Astrocyte (in vitro differentiated cells and primary cell): Measurements from ENCODE around the gene UHRF2. TPM values are rescaled to one million over a fixed set of nuclear protein-coding genes. Genes with fewer than 3 reads are reported as not detected.
"Not testable (repeated sequence)": the region's sequence is repeated elsewhere in the genome, so short reads cannot be mapped to it uniquely, and the experiment has no call there.

Source experiments
- DNase-seq: peaks from one replicate; pipeline ENCODE4 v3.0.0-alpha.2; 2010; ENCODE audit warnings: low read depth
- FAIRE-seq: peaks from 2 replicates; lab custom pipeline; 2011; peaks lifted over from hg19 to GRCh38; lab: Jason Lieb, UNC
- H2AFZ ChIP-seq: 2 replicates; pipeline ENCODE4 v1.6.0; 2012; ENCODE audit warnings: low read depth, low read length, inconsistent platforms
- H3K27ac ChIP-seq: 2 replicates; pipeline ENCODE4 v1.5.1; 2011; ENCODE audit warnings: low read depth, low read length, inconsistent platforms
- H3K27me3 ChIP-seq: 2 replicates; pipeline ENCODE4 v1.6.0; 2011; ENCODE audit warnings: low read length, inconsistent platforms; ENCODE audit not compliant: insufficient read depth
- H3K36me3 ChIP-seq: 2 replicates; pipeline ENCODE4 v1.5.1; 2011; ENCODE audit warnings: low read length, inconsistent platforms; ENCODE audit not compliant: insufficient read depth
- H3K4me1 ChIP-seq: 2 replicates; pipeline ENCODE4 v1.5.1; 2011; ENCODE audit warnings: low read length, inconsistent platforms; ENCODE audit not compliant: insufficient read depth
- H3K4me2 ChIP-seq: 2 replicates; pipeline ENCODE4 v1.6.0; 2012; ENCODE audit warnings: low read length, inconsistent platforms
- H3K4me3 ChIP-seq: 2 replicates; pipeline ENCODE4 v1.5.1; 2011; ENCODE audit warnings: low read depth, mild to moderate bottlenecking, low read length, inconsistent platforms; ENCODE audit not compliant: insufficient read depth
- H3K79me2 ChIP-seq: 2 replicates; pipeline ENCODE4 v1.6.0; 2012; ENCODE audit warnings: mild to moderate bottlenecking, low read length, inconsistent platforms; ENCODE audit not compliant: insufficient read depth
- H3K9ac ChIP-seq: 2 replicates; pipeline ENCODE4 v1.6.0; 2012; ENCODE audit warnings: mild to moderate bottlenecking, low read length, inconsistent platforms
- H3K9me3 ChIP-seq: 2 replicates; pipeline ENCODE4 v1.5.1; 2012; ENCODE audit warnings: low read depth, mild to moderate bottlenecking, low read length, inconsistent platforms; ENCODE audit not compliant: insufficient read depth
- H4K20me1 ChIP-seq: 2 replicates; pipeline ENCODE4 v1.6.0; 2012; ENCODE audit warnings: low read length, inconsistent platforms; ENCODE audit not compliant: insufficient read depth
- H3K27ac Mint-ChIP-seq: one replicate; pipeline ENCODE4 v1.8.0; 2021; ENCODE audit warnings: mild to moderate bottlenecking, mixed read lengths; ENCODE audit not compliant: unreplicated experiment
- H3K27me3 Mint-ChIP-seq: one replicate; pipeline ENCODE4 v1.8.0; 2021; ENCODE audit warnings: low read depth, mixed read lengths; ENCODE audit not compliant: unreplicated experiment
- H3K36me3 Mint-ChIP-seq: one replicate; pipeline ENCODE4 v1.8.0; 2021; ENCODE audit warnings: low read depth, mixed read lengths; ENCODE audit not compliant: unreplicated experiment
- H3K4me1 Mint-ChIP-seq: one replicate; pipeline ENCODE4 v1.8.0; 2021; ENCODE audit warnings: low read depth, mixed read lengths; ENCODE audit not compliant: unreplicated experiment
- H3K4me3 Mint-ChIP-seq: one replicate; pipeline ENCODE4 v1.8.0; 2021; ENCODE audit warnings: mild to moderate bottlenecking, moderate library complexity, mixed read lengths; ENCODE audit not compliant: unreplicated experiment
- H3K9me3 Mint-ChIP-seq: one replicate; pipeline ENCODE4 v1.8.0; 2021; ENCODE audit warnings: mild to moderate bottlenecking, mixed read lengths; ENCODE audit not compliant: unreplicated experiment
- EZH2 ChIP-seq: IDR thresholded peaks from 2 replicates; pipeline ENCODE4 v1.6.1; 2012; ENCODE audit warnings: mild to moderate bottlenecking, low read length, inconsistent platforms; ENCODE audit not compliant: insufficient read depth
- total RNA-seq: library from RNA; stranded (reverse); gene quantifications from 2 replicates; pipeline ENCODE4 v1.2.1, GENCODE V29; 2021
- TF ChIP-seq, protein P1 (sequence below): IDR thresholded peaks from 2 replicates; pipeline ENCODE4 v1.5.1; 2011; ENCODE audit warnings: low read depth, mild to moderate bottlenecking, inconsistent platforms, low read length, moderate library complexity; ENCODE audit not compliant: insufficient read depth

The UHRF2 gene
- total RNA-seq, 1 donor from 2014 or later, result 37.4 TPM

- H3K27ac Mint-ChIP-seq, result no peak overlapping the region
- H3K4me1 ChIP-seq, result peaks cover 3% of the 10 kb centered on the region
- no peaks in the 10 kb centered on the region for H3K9me3 Mint-ChIP-seq
These were observed 36.6 kb downstream of the UHRF2 start for GRCh38 chr9:6449645-6450044.

DNA sequence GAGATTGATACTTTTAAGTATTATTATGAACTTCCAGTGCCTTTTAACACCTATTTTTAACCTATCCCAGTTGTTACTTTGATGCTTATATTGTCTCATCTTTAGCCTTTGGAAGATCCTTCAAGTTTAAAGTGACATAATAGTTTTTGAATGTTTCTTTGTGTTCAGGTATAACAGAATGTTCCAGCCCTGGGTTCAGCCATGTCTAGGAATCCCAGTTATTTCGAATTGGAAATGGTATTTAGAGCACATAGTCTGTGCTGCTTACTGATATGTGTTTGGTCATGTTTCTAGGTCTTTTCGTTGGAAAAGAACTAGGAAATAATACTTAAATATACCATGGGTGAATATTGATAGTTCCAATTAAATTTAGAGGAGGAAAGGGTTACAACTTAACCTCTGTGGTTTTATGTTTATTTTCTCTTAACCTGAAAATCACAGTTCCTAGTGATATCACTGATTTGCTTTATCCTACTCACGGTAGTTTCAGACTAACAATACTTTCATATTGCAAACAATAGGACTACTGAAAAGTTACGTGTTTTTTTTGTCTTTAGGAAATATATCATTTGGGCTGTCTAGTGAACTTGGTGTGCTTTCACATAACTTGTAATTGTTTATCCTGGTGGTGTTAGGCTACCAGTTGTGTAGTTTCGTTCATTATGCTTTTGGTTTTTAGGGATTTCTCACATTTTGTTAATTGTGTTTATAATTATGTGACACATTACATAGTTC lies 37.8 kb downstream of the UHRF2 start:
- Histone ChIP-seq H2AFZ (no peak overlapping the region), H3K9me3 (no peaks in the 10 kb centered on the region), H3K4me1 (peaks cover 3% of the 10 kb centered on the region), H3K9ac (no peak overlapping the region), H3K36me3 (no peaks in the 10 kb centered on the region), H3K4me2 (no peak overlapping the region), H3K27ac (no peak overlapping the region), H4K20me1 (peaks cover 76% of the 10 kb centered on the region), H3K4me3 (no peak overlapping the region), H3K27me3 (no peaks in the 10 kb centered on the region), H3K79me2 (peaks cover 98% of the 10 kb centered on the region)
- peak overlapping the region; percentile 11 for H3K27ac Mint-ChIP-seq
- H3K9me3 Mint-ChIP-seq, result no peaks in the 10 kb centered on the region
- H3K4me3 Mint-ChIP-seq, result no peak overlapping the region
- H3K36me3 Mint-ChIP-seq, result peaks cover 3% of the 10 kb centered on the region
- FAIRE-seq (no peak), DNase-seq (no peak)
- TF ChIP-seq, protein P1, sequence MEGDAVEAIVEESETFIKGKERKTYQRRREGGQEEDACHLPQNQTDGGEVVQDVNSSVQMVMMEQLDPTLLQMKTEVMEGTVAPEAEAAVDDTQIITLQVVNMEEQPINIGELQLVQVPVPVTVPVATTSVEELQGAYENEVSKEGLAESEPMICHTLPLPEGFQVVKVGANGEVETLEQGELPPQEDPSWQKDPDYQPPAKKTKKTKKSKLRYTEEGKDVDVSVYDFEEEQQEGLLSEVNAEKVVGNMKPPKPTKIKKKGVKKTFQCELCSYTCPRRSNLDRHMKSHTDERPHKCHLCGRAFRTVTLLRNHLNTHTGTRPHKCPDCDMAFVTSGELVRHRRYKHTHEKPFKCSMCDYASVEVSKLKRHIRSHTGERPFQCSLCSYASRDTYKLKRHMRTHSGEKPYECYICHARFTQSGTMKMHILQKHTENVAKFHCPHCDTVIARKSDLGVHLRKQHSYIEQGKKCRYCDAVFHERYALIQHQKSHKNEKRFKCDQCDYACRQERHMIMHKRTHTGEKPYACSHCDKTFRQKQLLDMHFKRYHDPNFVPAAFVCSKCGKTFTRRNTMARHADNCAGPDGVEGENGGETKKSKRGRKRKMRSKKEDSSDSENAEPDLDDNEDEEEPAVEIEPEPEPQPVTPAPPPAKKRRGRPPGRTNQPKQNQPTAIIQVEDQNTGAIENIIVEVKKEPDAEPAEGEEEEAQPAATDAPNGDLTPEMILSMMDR, result no peak
- TF ChIP-seq EZH2, result no peak
- H3K27me3 Mint-ChIP-seq, result no peaks in the 10 kb centered on the region
- peaks cover 22% of the 10 kb centered on the region for H3K4me1 Mint-ChIP-seq

More at GRCh38 chr9:6449645-6450044, 36.6 kb downstream of the UHRF2 start:
- H3K9me3 ChIP-seq, result no peaks in the 10 kb centered on the region
- H3K4me3 ChIP-seq, result no peak overlapping the region
- H3K9ac ChIP-seq, result no peak overlapping the region
- H4K20me1 ChIP-seq, result peaks cover 73% of the 10 kb centered on the region
- H3K36me3 Mint-ChIP-seq, result peaks cover 3% of the 10 kb centered on the region
- no peaks in the 10 kb centered on the region for H3K27me3 Mint-ChIP-seq
- no peaks in the 10 kb centered on the region for H3K36me3 ChIP-seq
- FAIRE-seq (no peak), DNase-seq (no peak)
- peaks cover 98% of the 10 kb centered on the region for H3K79me2 ChIP-seq
- H3K4me1 Mint-ChIP-seq, result peaks cover 22% of the 10 kb centered on the region
- no peak overlapping the region for H3K4me2 ChIP-seq
- H3K27me3 ChIP-seq, result no peaks in the 10 kb centered on the region
- TF ChIP-seq EZH2, result no peak
- TF ChIP-seq, protein P1, result no peak
- H2AFZ ChIP-seq, result no peak overlapping the region
- no peak overlapping the region for H3K27ac ChIP-seq
- H3K4me3 Mint-ChIP-seq, result no peak overlapping the region

GRCh38 chr9:6455292-6455691 lies 42.3 kb downstream of the UHRF2 start:
- H3K27ac ChIP-seq, H3K27ac Mint-ChIP-seq, DNase-seq, FAIRE-seq, H3K36me3 ChIP-seq, H3K9ac ChIP-seq, H3K4me3 ChIP-seq, H3K9me3 ChIP-seq, H3K9me3 Mint-ChIP-seq, H3K4me2 ChIP-seq, H3K27me3 ChIP-seq, H3K4me1 Mint-ChIP-seq, H3K4me1 ChIP-seq, H3K27me3 Mint-ChIP-seq, H3K36me3 Mint-ChIP-seq, H2AFZ ChIP-seq, H3K4me3 Mint-ChIP-seq: not testable (repeated sequence)
- Histone ChIP-seq H4K20me1 (peaks cover 76% of the 10 kb centered on the region), H3K79me2 (peaks cover 98% of the 10 kb centered on the region)

DNA sequence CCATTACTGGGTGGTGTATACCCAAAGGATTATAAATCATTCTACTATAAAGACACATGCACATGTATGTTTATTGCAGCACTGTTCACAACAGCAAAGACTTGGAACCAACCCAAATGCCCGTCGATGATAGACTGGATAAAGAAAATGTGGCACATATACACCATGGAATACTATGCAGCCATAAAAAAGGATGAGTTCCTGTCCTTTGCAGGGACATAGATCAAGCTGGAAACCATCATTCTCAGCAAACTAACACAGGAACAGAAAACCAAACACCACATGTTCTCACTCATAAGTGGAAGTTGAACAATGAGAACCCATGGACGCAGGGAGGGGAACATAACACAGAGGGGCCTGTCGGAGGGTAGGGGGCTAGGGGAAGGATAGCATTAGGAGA lies 45.7 kb downstream of the UHRF2 start:
- not testable (repeated sequence) for H3K4me3 Mint-ChIP-seq

More for the DNA sequence above, 45.7 kb downstream of the UHRF2 start:
- not testable (repeated sequence) for H3K9me3 Mint-ChIP-seq, H3K36me3 Mint-ChIP-seq, H3K9ac ChIP-seq, H3K4me1 Mint-ChIP-seq, H3K9me3 ChIP-seq, H2AFZ ChIP-seq, H3K27me3 Mint-ChIP-seq, H3K4me1 ChIP-seq, H3K27ac Mint-ChIP-seq, H3K4me2 ChIP-seq, FAIRE-seq, H3K27me3 ChIP-seq, H3K4me3 ChIP-seq, DNase-seq, H3K36me3 ChIP-seq, H3K27ac ChIP-seq
- peaks cover 48% of the 10 kb centered on the region for H4K20me1 ChIP-seq
- H3K79me2 ChIP-seq, result peaks cover 94% of the 10 kb centered on the region
